ENCODE data around the gene NAALADL2. TPM values are rescaled to one million over a fixed set of nuclear protein-coding genes. Genes with fewer than 3 reads are reported as not detected.

The NAALADL2 gene
- total RNA-seq, 2 donors from 2014 or later = 7.4 to 9.6 TPM

- DNase-seq (no peak), ATAC-seq (peak in 1 of 2 donors; percentile 11)
- intact Hi-C loops (cut with DNase I) = no loop called here
Measured at GRCh38 chr3:174957551-174958001, 98.4 kb downstream of the NAALADL2 start.

- no peak for DNase-seq
- intact Hi-C loops (cut with DNase I) = no loop called here
- no peak for ATAC-seq
Measured at GRCh38 chr3:174958671-174959328, 99.7 kb downstream of the NAALADL2 start.

GRCh38 chr3:174959556-174960065 is 100.5 kb downstream of the NAALADL2 start:
- no peak for ATAC-seq
- DNase-seq = no peak
- intact Hi-C loops (cut with DNase I) = no loop called here

GRCh38 chr3:174960898-174961297 is 101.8 kb downstream of the NAALADL2 start:
- intact Hi-C loops (cut with DNase I) = no loop called here
- DNase-seq = no peak
- ATAC-seq = no peak

GRCh38 chr3:174973465-174973864 is 114.3 kb downstream of the NAALADL2 start:
- DNase-seq (no peak), ATAC-seq (no peak)
- intact Hi-C loops (cut with DNase I) = no loop called here

- intact Hi-C loops (cut with DNase I) = no loop called here
- DNase-seq (no peak), ATAC-seq (no peak)
Measured at GRCh38 chr3:174986685-174987084, 127.6 kb downstream of the NAALADL2 start.

- intact Hi-C loops (cut with DNase I) = no loop called here
- ATAC-seq (no peak), DNase-seq (no peak)
Measured at GRCh38 chr3:175001091-175001490, 142.0 kb downstream of the NAALADL2 start.

- ATAC-seq (no peak), DNase-seq (no peak)
- intact Hi-C loops (cut with DNase I) = no loop called here
Measured at GRCh38 chr3:175002732-175003143, 143.6 kb downstream of the NAALADL2 start.

- ATAC-seq (no peak), DNase-seq (no peak)
- intact Hi-C loops (cut with DNase I) = no loop called here
Measured at GRCh38 chr3:175003590-175003989, 144.5 kb downstream of the NAALADL2 start.

- DNase-seq = no peak
- no peak for ATAC-seq
- intact Hi-C loops (cut with DNase I) = no loop called here
Measured at GRCh38 chr3:175005193-175005592, 146.1 kb downstream of the NAALADL2 start.

GRCh38 chr3:175005881-175006280 is 146.7 kb downstream of the NAALADL2 start:
- ATAC-seq (no peak), DNase-seq (no peak)
- intact Hi-C loops (cut with DNase I) = no loop called here

- no peak for DNase-seq
- ATAC-seq = no peak
- intact Hi-C loops (cut with DNase I) = no loop called here
Measured at GRCh38 chr3:175007306-175007705, 148.2 kb downstream of the NAALADL2 start.

GRCh38 chr3:175009295-175009694 is 150.2 kb downstream of the NAALADL2 start:
- intact Hi-C loops (cut with DNase I) = no loop called here
- DNase-seq (no peak), ATAC-seq (no peak)

GRCh38 chr3:175015056-175015635 is 156.0 kb downstream of the NAALADL2 start:
- DNase-seq (no peak), ATAC-seq (no peak)
- intact Hi-C loops (cut with DNase I) = no loop called here

- no peak for DNase-seq
- ATAC-seq = no peak
- intact Hi-C loops (cut with DNase I) = no loop called here
Measured at GRCh38 chr3:175018946-175019727, 160.0 kb downstream of the NAALADL2 start.

- no peak for DNase-seq
- ATAC-seq = no peak
- intact Hi-C loops (cut with DNase I) = no loop called here
Measured at GRCh38 chr3:175020101-175020500, 161.0 kb downstream of the NAALADL2 start.

GRCh38 chr3:175029828-175030227 is 170.7 kb downstream of the NAALADL2 start:
- ATAC-seq (no peak), DNase-seq (no peak)
- intact Hi-C loops (cut with DNase I) = no loop called here

- DNase-seq = no peak
Measured at GRCh38 chr3:175039875-175040274, 180.7 kb downstream of the NAALADL2 start.

GRCh38 chr3:175041369-175041768 is 182.2 kb downstream of the NAALADL2 start:
- DNase-seq = no peak
- intact Hi-C loops (cut with DNase I) = no loop called here
- ATAC-seq = no peak

More at GRCh38 chr3:175039875-175040274, 180.7 kb downstream of the NAALADL2 start:
- ATAC-seq = no peak
- intact Hi-C loops (cut with DNase I) = no loop called here

- intact Hi-C loops (cut with DNase I) = no loop called here
- ATAC-seq (no peak), DNase-seq (no peak)
Measured at GRCh38 chr3:175046601-175047000, 187.5 kb downstream of the NAALADL2 start.
